Keratinocyte (primary cell): ENCODE measurements around the gene CENPO. TPM values are rescaled to one million over a fixed set of nuclear protein-coding genes. Genes with fewer than 3 reads are reported as not detected.

ENCODE experiments used
- DNase-seq: peaks from one replicate; pipeline ENCODE4 v3.0.0-alpha.2; 2011; ENCODE audit warnings: low read depth, missing footprints, low spot score
- FAIRE-seq: peaks from 2 replicates; lab custom pipeline; 2011; peaks lifted over from hg19 to GRCh38; lab: Jason Lieb, UNC
- H2AFZ ChIP-seq: 2 replicates; pipeline ENCODE4 v1.6.0; 2012; ENCODE audit warnings: low read length, control low read depth, inconsistent platforms; ENCODE audit not compliant: control insufficient read depth
- H3K27ac ChIP-seq: 2 replicates; pipeline ENCODE4 v1.5.1; 2011; ENCODE audit warnings: low read length; ENCODE audit not compliant: control insufficient read depth, insufficient read depth
- H3K27me3 ChIP-seq: 3 replicates; pipeline ENCODE4 v1.6.0; 2011; ENCODE audit warnings: low read length; ENCODE audit not compliant: control insufficient read depth, insufficient read depth; ENCODE audit errors: extremely low read depth
- H3K36me3 ChIP-seq, 2 experiments: 2 replicates in 1 of 2; 3 replicates in 1 of 2; pipeline ENCODE4 v1.5.1; 2011; ENCODE audit warnings: low read length in 2 of 2, mild to moderate bottlenecking in 1 of 2; ENCODE audit not compliant: control insufficient read depth in 2 of 2, insufficient read depth in 2 of 2; ENCODE audit errors: extremely low read depth in 1 of 2
- H3K4me1 ChIP-seq: 3 replicates; pipeline ENCODE4 v1.5.1; 2011; ENCODE audit warnings: low read length; ENCODE audit not compliant: control insufficient read depth, insufficient read depth; ENCODE audit errors: extremely low read depth
- H3K4me2 ChIP-seq: 3 replicates; pipeline ENCODE4 v1.6.0; 2011; ENCODE audit warnings: low read depth, low read length; ENCODE audit not compliant: control insufficient read depth, insufficient read depth; ENCODE audit errors: extremely low read depth
- H3K4me3 ChIP-seq, 3 experiments: fragments of 200-600 bp in 1 of 3; sonication (generic) in 1 of 3; 2 replicates in 2 of 3; 3 replicates in 1 of 3; pipeline ENCODE4 v1.5.1; 2011 to 2016; ENCODE audit warnings: low read length in 3 of 3, mild to moderate bottlenecking in 3 of 3, control low read depth in 2 of 3, inconsistent platforms in 1 of 3, low read depth in 1 of 3, mixed read lengths in 1 of 3, mixed run types in 1 of 3, moderate library complexity in 1 of 3; ENCODE audit not compliant: control insufficient read depth in 2 of 3, insufficient read depth in 2 of 3; ENCODE audit errors: extremely low read depth in 1 of 3
- H3K79me2 ChIP-seq: 2 replicates; pipeline ENCODE4 v1.6.0; 2012; ENCODE audit warnings: low read length; ENCODE audit not compliant: control insufficient read depth, insufficient read depth
- H3K9ac ChIP-seq: 3 replicates; pipeline ENCODE4 v1.6.0; 2011; ENCODE audit warnings: low read length; ENCODE audit not compliant: control insufficient read depth, insufficient read depth; ENCODE audit errors: extremely low read depth
- H3K9me1 ChIP-seq: 3 replicates; pipeline ENCODE4 v1.6.0; 2011; ENCODE audit warnings: low read length; ENCODE audit not compliant: control insufficient read depth, insufficient read depth; ENCODE audit errors: extremely low read depth
- H3K9me3 ChIP-seq: 2 replicates; pipeline ENCODE4 v1.5.1; 2012; ENCODE audit warnings: low read depth, low read length; ENCODE audit not compliant: control insufficient read depth
- H4K20me1 ChIP-seq: 3 replicates; pipeline ENCODE4 v1.6.0; 2011; ENCODE audit warnings: low read length; ENCODE audit not compliant: control insufficient read depth, insufficient read depth; ENCODE audit errors: extremely low read depth
- CTCF ChIP-seq, 3 experiments: IDR thresholded peaks in 1 of 3; conservative IDR thresholded peaks in 1 of 3; optimal IDR thresholded peaks in 1 of 3; 2 replicates in 2 of 3; 3 replicates in 1 of 3; pipeline versions ENCODE3 to v1.5.1; 2011; ENCODE audit warnings: low read length in 3 of 3, mild to moderate bottlenecking in 3 of 3, moderate library complexity in 2 of 3, control low read depth in 1 of 3, inconsistent platforms in 1 of 3; ENCODE audit not compliant: insufficient read depth in 2 of 3; ENCODE audit errors: extremely low read depth in 1 of 3
- EZH2 ChIP-seq: IDR thresholded peaks from one replicate; pipeline ENCODE4 v1.6.1; 2012; ENCODE audit warnings: inconsistent platforms, mild to moderate bottlenecking, low read length, moderate library complexity
- dilution Hi-C: fragments of 300-500 bp; cut with MboI; formaldehyde crosslinking; loops from one replicate; pipeline ENCODE4 v1.7.0; 2020; ENCODE audit warnings: low sequenced_read_pairs; ENCODE audit not compliant: extremely low pct_ligation_motif_present
- polyA plus RNA-seq, 5 experiments: library from polyadenylated mRNA; depleted of rRNA in 3 of 5; stranded (reverse) in 3 of 5; stranded (forward) in 1 of 5; unstranded in 1 of 5; fragments of >200 nt; gene quantifications; 1 replicate in 1 of 5; 2 replicates in 3 of 5; 3 replicates in 1 of 5; pipeline versions ENCODE4 v1.2.1 to v1.2.3, GENCODE V29; 2011 to 2012; ENCODE audit warnings: missing spikeins in 2 of 5, low read depth in 1 of 5, low replicate concordance in 1 of 5

CENPO gene
- polyA plus RNA-seq, 1 donor (not counting 4 experiments of a cell fraction or from before 2014, with no cell fraction given) = 12.1 TPM

DNA sequence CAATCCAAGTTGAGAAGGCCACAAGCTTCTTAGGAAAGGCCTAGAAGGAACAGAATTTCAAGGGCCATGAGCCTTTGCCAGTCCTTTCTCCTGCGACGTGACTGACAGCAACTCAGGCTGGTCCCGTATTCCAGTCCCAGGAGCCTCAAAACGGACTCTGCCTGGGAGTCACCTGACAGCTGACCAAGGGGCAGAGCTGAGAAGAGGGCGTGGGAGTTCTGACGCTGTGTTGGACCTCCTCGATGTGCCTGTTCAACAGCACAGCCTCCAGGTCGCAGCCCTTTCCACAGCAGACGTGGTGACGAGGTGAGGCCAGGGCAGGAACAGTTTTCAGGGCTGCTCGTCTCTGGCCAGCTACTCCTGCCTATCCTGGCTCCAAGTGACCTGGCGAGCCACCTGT, 37.6 kb downstream of the CENPO start:
- Histone ChIP-seq H3K4me2 (no peak overlapping the region), H3K9me3 (no peaks in the 10 kb centered on the region), H3K4me1 (peaks cover 4% of the 10 kb centered on the region), H4K20me1 (no peaks in the 10 kb centered on the region), H3K9ac (no peak overlapping the region), H3K27ac (no peak overlapping the region), H3K36me3 (peaks cover 4 to 10% of the 10 kb centered on the region in 2 experiments), H3K79me2 (no peaks in the 10 kb centered on the region), H3K9me1 (no peaks in the 10 kb centered on the region), H2AFZ (no peak overlapping the region), H3K27me3 (no peaks in the 10 kb centered on the region), H3K4me3 (no peak overlapping the region)
- dilution Hi-C loops = no loop called here
- FAIRE-seq = no peak
- TF ChIP-seq EZH2 = no peak
- TF ChIP-seq CTCF (optimal IDR thresholded peaks at IDR 0.05 in 1 of 3, IDR thresholded peaks at IDR 0.05 in 1 of 3, conservative IDR thresholded peaks at IDR 0.05 in 1 of 3; ENCODE audit: extremely low read depth in 1 of 3, insufficient read depth in 2 of 3, low read length in 3 of 3) = no peak
- no peak for DNase-seq

DNA sequence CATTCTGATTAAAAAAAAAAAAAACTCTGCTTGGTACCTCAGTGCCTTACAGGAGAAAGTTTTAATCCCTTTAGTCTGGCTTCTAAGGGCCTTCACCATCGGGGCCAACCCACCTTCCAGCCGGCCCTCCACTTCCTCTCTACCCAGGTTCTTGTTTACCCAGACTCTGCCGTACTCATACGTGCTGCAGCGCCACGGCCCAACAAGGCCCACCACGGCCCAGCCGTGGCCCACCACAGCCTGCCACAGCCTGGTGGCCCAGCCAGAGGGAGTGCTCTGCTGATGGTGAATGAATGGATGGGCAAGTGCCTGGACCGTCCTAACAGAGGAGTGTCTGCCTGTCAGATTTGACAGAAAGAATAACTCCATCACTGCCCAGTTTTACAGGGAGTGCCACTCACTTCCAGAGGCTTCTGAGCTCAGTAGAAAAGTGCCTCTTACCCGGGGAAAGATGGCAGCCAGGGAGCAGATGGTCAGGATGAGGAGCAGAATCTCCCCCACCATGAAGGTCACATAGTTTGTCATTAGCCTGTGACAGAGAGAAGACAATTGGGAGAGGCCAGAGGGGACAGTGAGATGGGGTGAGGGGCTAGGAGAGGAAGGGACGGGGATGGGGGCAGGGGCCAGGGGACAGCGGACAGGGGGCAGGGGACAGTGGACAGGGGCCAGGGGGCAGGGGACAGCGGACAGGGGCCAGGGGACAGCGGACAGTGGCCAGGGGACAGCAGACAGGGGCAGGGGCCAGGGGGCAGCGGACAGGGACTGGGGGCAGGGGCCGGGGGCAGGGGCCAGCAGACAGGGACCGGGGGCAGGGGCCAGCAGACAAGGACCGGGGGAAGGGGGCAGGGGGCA, 38.2 kb downstream of the CENPO start:
- Histone ChIP-seq H3K4me3 (no peak overlapping the region), H3K79me2 (no peaks in the 10 kb centered on the region), H3K9me1 (no peaks in the 10 kb centered on the region), H3K9me3 (no peaks in the 10 kb centered on the region), H2AFZ (no peak overlapping the region), H3K9ac (no peak overlapping the region), H3K4me2 (no peak overlapping the region), H3K4me1 (peaks cover 4% of the 10 kb centered on the region), H4K20me1 (no peaks in the 10 kb centered on the region), H3K27ac (no peak overlapping the region), H3K36me3 (peaks cover 4 to 14% of the 10 kb centered on the region in 2 experiments), H3K27me3 (no peaks in the 10 kb centered on the region)
- dilution Hi-C loops = no loop called here
- FAIRE-seq (no peak), DNase-seq (no peak)
- TF ChIP-seq CTCF (optimal IDR thresholded peaks at IDR 0.05 in 1 of 3, IDR thresholded peaks at IDR 0.05 in 1 of 3, conservative IDR thresholded peaks at IDR 0.05 in 1 of 3; ENCODE audit: extremely low read depth in 1 of 3, insufficient read depth in 2 of 3, low read length in 3 of 3) (no peak), EZH2 (no peak)
